Measurements from ENCODE around the gene ERBB2.
"Not testable (repeated sequence)": the region's sequence is repeated elsewhere in the genome, so short reads cannot be mapped to it uniquely, and the experiment has no call there.

Gene ERBB2

DNA sequence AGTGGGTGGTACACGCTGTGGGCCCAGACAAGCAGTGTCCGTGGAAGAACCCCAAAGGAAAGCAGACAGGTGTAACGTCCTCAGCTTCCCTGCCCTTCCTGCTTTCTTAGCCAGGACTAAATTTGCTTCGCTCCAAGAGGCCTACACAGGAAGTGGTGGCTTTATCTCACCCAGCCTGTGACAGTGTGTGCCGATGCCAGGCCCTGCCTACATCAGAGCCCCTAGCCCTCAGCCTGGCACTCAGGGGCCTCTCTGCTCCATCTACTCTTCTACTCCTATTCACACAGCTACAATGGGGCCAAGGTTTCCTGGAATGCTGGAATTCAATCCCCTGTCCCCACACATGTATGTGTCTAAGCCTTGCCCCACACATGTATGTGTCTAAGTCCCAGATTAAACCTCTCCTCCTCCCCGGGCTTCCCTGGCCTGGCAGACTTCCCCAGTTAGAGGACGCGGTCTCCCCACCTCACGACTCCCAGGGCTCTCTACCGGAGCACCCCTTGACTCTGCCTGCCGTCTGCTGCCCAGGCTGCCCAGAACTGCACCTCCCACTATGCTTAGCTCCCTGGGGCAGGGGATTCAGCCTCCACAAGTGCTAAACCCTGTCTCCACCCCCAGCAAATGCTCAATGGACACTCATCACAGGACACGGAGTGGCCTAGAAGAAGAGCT, 20.2 kb upstream of the ERBB2 start:
- peak in 5 of 6 experiments; percentile 6 to 66 (median 40) for DNase-seq

- DNase-seq, result no peak
These were observed 16.4 kb upstream of the ERBB2 start for GRCh38 chr17:39683295-39683939.

DNA sequence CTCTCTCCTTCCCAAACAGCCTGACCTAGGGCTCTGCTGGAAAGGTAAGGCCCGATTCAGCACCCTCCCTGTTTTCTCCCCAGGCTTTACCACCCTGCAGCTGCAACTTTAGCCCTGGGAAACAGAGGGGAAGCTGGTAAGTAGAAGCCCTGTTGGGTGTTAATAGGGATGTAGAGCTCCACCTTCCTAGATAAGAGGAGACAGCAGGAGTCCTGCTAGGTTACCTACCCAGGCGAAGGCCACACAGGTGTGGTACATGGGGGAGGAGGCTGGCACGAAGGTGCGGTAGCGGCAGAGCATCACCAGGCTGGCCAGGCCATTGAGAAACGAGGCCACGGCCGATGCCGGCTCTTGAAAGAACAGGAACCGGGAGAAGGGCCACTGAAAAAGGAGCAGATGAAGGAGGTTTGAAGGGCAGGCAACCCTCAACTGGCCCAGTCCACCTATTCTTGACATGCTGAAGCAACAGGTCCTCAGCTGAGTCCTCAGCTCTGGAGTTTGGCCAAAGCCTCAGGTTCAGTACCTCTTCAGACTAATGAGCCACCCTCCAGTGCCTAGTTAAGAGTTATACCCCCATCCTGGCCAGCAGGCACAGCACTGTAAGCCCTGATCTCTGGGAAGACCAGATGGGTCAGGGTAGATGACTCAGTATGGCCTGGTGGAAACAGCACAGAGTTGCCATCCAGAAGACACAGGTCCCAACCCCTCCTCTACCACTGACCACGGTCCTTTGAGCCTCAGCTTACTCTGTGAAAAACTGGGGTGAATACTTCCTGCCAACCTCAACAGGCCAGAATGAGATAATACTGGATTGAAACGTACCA, 15.3 kb upstream of the ERBB2 start:
- no peak for DNase-seq

- no peak for DNase-seq
These were observed 12.7 kb upstream of the ERBB2 start for GRCh38 chr17:39687101-39687545.

DNA sequence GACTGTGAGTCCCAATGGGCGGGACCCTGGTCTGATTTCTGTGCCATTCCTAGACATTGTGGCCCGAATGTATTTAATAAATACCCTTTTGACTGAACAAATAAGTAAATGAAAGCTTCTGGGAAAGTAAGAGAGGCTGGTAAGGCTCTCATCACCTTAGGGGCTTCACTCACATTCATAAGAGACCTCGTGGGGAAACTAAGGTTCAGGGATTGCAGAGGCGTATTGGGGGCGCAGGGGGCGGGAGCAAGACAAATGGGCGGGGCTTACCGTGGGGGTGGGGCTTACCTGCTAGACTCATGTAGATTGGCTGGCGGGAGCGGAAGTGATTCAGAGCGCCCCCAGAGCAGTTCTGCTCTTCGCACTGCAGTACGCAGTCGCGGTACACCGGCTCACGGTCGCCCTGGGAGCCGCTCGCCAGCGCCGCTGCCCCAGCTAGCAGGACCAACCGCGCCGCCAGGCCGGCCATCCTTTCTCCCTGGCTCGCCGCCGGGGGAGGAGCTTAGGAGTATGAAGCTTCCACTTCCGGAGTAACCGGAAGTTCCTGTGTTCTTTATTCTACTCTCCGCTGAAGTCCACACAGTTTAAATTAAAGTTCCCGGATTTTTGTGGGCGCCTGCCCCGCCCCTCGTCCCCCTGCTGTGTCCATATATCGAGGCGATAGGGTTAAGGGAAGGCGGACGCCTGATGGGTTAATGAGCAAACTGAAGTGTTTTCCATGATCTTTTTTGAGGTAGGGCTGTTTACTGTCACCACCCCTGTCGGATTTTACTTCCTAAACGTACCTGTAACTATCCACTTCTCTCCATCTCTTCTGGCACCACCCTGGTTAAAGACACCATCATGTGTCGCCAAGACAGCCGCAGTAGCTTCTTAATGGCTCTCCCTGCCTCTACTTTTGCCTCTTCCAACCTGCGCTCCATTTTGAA, 12.1 kb upstream of the ERBB2 start, which contains the start of gene PGAP3:
PGAP3 (minus strand) TSS at position 512 of the 929 bp plus-strand sequence; CDS start at position 469, 43 bp downstream.
- DNase-seq, result peak; percentile 67 to 93 (median 85)

DNA sequence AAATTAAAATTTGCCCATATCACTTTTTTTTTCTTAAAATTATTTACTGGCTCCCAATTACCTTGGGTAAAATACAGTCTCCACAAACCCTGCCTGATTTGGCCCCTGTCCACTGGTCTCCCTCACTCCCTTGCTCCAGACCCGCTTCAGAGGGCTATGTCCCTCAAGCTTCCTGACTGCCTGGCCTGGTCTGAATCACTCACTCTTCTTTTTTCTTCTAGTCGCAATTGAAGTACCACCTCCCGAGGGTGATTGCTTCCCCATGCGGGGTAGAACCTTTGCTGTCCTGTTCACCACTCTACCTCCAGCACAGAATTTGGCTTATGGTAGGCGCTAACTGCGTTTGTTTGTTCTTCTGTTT, 11.4 kb upstream of the ERBB2 start:
- DNase-seq, result no peak

DNA sequence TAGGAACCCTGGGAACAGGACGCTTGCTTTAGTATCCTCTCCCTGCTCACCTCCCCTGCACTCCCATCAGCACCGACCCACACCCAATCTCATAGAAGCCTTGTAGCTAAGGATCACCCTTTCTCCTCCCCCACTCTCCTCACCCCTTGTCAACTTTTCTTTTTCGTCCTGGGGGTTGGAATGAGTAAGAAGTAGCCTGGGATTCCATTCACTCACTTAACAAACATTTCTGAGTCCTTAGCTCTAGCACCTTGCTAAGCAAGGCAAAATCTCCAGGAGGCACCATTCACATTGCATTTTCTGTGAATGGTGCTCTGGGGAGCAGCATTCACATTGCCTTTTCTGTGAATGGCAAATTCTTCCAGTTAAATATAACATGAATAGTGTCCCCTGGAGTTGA, 10.9 kb upstream of the ERBB2 start:
- DNase-seq, result no peak

- no peak for DNase-seq
These were observed 5.3 kb upstream of the ERBB2 start for GRCh38 chr17:39694593-39694992.

GRCh38 chr17:39695089-39695474, 4.8 kb upstream of the ERBB2 start:
- no peak for DNase-seq

DNA sequence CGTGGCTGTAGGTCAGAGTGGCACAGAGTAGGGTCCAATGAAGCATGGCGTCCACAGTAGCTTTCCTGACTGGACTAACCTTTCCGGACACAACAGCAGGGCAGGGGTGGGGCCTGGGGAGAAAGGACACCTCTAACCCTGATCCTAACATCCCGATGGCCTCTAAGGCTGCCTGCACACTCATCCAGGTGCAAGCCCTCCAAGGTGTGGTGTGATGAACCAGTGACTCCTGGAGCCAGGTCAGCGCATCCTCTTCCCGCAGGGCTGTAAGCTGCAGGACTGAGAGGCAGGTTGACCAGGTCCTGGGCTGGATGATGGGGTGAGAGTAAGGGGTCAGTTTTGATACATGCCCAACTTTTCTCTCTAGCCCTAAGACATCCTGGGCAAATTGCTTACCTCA, 3.1 kb upstream of the ERBB2 start:
- DNase-seq, result no peak

GRCh38 chr17:39697961-39698360, 1.9 kb upstream of the ERBB2 start:
- no peak for DNase-seq

DNA sequence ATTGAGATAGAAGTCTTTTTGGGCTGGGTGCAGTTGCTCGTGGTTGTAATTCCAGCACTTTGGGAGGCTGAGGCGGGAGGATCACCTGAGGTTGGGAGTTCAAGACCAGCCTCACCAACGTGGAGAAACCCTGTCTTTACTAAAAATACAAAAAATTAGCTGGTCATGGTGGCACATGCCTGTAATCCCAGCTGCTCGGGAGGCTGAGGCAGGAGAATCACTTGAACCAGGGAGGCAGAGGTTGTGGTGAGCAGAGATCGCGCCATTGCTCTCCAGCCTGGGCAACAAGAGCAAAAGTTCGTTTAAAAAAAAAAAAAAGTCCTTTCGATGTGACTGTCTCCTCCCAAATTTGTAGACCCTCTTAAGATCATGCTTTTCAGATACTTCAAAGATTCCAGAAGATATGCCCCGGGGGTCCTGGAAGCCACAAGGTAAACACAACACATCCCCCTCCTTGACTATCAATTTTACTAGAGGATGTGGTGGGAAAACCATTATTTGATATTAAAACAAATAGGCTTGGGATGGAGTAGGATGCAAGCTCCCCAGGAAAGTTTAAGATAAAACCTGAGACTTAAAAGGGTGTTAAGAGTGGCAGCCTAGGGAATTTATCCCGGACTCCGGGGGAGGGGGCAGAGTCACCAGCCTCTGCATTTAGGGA, 577 bp upstream of the ERBB2 start:
- not testable (repeated sequence) for DNase-seq

GRCh38 chr17:39700148-39700987, 504 bp downstream of the ERBB2 start:
- DNase-seq, result no peak

DNA sequence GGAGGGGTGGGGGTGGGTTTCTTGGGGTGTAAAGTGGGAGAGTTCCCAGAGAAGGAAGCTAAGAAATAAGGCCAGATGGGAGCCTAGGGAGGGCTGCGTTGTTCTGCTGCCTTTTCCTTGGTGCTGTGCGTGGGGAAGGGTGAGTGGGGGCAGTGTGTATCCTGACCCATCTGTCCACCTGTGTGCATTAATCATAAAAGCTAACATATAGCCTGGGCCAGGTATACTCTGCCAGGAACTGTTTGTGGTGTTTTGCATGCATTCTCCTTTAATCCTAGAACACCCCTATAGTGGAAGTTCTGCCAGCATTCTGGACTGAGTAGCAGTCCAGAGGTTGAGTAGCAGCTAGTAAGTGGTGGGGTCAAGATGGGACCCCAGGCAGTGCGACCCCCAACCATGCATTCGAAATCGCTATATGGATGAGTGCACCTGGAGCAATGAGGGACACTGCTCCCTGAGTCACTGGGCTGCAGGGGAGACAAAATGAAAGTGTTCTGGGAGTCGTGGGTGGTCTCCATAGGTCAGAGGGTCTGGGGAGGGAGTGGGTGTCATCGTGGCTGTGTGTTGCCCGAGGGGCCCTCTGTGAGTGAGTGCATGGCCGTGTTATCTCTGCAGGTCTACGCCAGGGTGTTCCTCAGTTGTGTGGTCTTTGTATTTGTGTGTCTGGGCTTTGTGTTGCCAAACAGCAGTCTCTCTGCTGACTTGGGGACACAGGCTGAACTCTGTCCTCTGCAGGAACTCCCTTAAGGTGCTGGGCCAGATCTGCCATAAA, 1.3 kb downstream of the ERBB2 start:
- no peak for DNase-seq

- no peak for DNase-seq
These were observed 2.0 kb downstream of the ERBB2 start for GRCh38 chr17:39701784-39702422.

DNA sequence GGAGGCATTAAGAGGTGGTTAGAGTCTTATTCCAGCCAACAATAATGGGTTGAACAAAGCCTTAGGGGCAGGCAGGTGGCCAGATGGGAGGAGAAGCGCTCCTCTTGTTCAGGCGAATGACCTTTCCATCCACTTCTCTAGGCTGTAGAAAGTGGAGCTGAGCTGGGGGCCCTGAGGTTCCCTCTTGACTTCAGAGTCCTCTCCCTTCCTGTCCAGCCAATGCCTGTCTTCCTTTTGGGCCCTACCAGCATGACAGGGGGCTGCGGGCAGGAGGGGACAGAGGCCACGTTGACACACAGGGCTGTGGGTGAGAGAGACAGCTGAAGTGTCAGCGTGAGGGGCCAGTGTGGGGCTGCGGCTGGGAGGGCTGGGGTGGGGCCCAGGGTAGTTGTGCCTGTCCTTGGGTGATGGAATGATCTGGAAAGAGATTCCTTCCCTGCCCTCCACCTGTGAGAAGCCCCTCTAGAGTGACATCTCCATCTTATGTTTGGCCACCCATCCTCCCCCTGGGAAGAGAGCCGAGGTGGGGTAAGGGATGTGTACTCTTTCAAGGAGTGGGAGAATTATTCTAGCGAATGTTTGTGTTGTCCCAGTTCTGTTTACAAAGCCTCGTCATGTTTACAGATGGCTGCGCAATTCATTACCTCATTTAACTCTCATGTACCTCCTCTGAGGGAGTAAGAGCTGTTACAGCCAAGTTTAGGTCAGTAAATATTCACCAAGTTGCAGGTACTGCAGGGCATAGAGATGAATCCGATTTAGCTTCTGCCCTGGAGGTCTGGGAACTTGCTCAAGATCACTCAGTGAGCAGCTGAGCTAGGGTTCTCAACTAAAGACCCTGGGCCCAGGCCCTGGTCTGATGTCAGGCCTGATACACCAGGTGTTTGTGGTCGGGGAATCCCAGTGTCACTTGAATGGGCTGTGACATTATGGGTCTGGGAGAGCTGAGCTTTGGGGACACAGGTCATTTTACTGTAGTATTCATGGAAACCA, 3.3 kb downstream of the ERBB2 start:
- DNase-seq, result no peak

DNA sequence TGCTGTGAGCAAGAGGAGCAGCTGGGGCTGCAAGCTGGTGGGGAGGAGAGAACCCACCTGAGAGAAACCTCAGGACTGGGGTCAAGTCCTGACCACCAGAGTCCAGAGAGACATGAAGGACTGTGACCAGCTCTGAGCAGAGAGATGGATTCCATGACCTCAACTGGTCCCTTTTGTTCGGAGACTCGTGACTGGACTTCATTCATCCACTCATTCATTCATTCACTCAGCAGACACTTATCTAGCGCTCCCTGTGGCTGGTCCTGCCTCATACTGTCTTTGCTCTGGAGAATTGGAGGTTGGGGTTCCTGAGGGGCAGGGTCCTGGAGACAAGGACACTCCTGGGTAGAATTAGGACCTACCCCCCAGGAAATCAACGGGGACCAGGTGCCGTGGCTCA, 4.0 kb downstream of the ERBB2 start:
- DNase-seq, result no peak

- DNase-seq, result no peak
These were observed 5.1 kb downstream of the ERBB2 start for GRCh38 chr17:39704821-39705551.
